ENCODE measurements around the gene CYB5R2.

CYB5R2 gene

DNA sequence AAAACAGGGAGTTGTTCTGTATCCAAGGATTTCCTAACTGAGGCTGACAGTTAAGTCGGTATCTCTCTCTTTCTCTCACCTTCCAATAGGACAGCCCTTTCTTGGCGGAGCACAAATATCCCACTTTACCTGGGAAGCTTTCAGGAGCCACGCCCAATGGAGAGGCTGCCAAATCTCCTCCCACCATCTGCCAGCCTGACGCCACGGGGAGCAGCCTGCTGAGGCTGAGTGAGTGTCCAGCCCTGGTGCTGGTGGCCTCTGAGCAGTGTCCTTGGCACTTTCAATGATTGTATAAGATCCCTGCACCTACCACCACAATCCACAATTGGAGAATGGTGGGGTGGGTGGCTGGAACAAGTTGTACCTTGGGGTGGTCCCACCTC, 33.7 kb downstream of the CYB5R2 start:
- FAIRE-seq (no peak), DNase-seq (ENCODE audit: insufficient read length, low spot score) (no peak)

DNA sequence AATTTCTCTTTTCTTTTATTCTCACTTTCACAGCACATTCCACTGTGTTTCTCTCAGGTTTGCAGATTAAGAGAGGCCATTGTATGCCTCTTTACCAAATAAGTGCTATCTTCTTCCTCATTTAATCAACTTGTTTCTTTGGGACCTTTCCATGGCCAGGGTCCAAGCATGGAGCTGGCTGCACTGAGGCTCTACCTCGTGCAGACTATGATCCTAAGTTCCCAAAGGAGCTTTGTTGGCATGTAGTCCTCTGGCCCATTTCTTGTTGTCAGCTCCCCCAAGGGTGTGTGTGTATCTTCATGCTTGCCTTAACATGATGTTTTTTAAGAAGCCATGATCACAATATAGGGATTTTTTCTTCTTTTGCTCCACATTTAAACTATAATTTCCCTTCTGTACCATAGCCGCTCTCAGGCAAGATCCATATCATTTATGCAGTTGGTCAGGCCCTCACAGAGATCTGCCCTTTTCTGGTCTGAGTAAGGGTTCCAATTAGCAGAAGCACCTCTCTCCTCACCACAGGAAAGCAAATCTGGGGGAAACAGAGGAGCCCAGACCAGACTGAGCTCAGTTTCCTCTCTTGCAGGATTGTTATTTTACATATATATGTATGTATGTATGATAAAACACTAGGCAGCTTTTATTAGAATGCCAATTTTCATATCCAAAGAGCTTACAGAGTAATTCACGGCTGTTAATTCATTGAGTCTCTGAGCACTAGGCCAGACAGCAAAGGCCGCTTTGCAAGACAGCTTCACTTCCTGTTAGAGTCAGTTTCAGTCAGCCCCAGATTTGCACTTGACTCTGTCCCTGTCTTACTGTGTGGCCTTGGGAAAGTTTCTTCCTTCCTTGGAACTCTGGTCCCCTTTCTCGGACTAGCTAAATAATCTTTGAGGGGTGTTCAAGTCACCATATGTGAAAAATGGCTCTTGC, 34.3 kb downstream of the CYB5R2 start:
- FAIRE-seq (peak; percentile 64), DNase-seq (ENCODE audit: insufficient read length, low spot score) (peak; percentile 13)

DNA sequence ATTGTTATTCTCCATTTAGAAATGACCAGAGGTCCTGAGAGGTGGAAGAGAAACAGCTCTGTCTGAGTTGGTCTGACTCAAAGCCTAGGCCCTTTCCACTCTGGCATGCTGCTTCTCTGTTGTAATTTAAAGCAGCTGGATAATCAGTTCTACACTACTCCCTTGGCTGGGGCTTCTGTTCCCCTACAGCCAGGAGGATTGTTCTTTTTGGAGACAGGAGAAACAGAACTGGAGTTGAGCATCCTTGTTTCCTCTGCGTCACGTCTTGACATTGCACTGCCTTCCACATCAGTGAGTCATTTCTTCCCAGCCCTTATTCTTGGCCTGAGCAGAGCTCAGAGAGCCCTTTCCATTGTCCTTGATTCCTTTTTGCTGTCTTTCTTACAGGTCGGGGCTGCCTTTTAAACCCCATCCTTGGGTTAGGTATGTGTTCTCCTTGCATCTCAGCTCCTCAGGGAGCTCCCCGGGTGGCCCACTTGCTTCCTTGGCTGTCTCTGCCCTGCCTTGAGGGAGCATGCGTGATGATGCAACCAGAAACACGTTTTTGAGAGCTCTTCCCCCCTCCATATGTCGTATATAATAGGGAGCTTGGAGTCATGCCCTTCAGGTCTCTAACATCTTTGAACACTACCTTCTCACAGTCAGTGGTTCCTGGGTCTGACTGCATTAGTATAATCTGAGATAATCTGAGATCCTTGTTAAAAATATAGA, 35.7 kb downstream of the CYB5R2 start:
- no peak for DNase-seq (ENCODE audit: insufficient read length, low spot score)
- no peak for FAIRE-seq

DNA sequence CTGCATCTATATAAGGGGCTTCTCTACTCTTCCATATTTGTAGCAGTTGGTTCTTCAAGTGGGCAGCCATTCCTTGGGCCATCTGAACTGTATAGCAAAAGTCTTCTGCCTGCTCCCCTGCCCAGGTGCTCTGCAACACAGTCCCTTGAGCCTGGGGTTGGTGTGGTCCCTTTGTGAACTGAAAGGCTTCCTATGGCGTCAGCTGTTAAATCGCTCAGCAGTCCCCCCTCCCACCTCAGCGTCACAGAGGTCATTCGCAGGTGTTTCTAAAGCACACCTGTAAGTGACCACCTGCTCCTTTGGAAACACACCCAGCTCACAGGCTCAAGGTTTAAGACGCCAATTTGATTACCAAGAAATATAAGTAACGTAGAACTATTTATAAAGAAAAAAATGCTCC, 37.0 kb downstream of the CYB5R2 start:
- DNase-seq (ENCODE audit: insufficient read length, low spot score) (no peak), FAIRE-seq (no peak)

DNA sequence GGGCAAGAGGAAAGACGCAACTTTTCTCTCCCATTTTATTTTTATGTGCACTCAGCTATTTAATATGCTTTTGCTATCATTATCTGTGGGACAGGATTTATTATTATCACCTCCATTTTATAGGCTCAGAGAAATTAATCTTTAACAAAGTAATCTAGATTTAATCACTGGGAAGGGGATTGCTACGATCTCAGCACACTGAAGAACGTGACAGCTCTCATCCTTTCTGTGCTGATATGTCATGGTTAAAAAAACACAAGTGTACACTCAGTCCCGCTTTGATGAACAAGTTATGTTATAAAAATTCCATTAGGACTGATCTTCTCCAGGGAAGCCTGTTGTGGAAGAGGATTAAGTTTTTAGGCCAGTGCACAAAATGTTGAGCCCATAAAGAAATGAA, 37.6 kb downstream of the CYB5R2 start:
- FAIRE-seq: no peak

DNA sequence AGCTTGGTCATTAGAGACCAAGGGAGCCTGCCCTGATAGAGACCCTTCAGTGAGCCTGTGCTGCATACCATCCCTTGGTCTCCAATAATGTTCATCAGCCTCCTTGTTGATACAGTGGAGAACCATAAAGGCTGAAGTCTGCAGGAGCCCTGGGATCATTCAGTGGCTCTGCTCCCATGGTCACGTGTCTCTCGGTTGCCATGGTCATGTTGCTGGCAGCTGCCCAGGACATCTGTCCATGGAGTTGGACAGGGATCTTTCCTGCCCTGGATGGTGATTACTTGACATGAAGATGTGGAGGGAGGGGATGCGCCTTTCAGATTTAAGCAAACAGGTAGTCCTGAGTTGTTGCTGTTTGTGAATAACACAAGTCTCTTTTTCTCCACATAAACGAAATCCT, 38.2 kb downstream of the CYB5R2 start:
- no peak for FAIRE-seq
- DNase-seq (ENCODE audit: insufficient read length, low spot score): no peak

More for the DNA sequence above, 37.6 kb downstream of the CYB5R2 start:
- no peak for DNase-seq (ENCODE audit: insufficient read length, low spot score)

DNA sequence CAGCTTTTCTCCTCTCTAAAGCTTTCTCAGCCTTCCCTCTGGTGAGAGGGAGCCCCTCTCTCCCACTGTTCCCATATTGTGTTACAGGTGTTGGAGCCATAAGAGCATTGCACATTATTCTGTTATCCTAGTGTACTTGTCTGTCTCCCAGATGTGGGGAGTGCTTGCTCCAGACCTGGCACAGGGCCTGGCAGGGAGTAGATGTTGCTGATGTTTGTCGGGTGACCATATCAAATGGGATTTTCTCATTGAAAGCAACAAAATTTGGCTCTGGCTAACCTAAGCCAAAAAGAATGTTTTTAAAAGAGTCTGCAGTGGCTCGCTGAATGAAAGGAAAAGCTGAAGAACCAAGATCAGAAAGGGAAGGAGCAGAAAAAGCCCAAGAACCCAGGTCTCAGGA, 41.1 kb downstream of the CYB5R2 start:
- no peak for DNase-seq (ENCODE audit: insufficient read length, low spot score)
- FAIRE-seq: no peak

DNA sequence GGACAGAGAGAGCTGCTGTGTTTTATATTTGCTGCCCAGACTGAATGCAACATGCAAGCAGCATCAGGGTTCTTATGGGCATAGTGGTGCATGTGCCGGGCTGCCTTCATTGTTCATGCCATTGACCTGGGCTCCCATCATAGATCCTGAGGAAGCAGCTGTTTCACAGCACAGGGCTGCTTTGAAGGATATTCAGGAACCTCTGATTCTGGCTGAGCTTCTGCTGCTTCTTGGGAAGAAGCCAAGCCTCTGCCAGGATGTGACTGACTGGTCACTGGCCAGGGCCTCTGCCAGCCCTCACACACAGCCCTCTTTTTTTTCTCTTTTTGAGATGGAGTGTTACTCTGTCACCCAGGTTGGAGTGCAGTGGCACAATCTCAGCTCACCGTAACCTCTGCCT, 43.3 kb downstream of the CYB5R2 start:
- FAIRE-seq: no peak
- no peak for DNase-seq (ENCODE audit: insufficient read length, low spot score)

DNA sequence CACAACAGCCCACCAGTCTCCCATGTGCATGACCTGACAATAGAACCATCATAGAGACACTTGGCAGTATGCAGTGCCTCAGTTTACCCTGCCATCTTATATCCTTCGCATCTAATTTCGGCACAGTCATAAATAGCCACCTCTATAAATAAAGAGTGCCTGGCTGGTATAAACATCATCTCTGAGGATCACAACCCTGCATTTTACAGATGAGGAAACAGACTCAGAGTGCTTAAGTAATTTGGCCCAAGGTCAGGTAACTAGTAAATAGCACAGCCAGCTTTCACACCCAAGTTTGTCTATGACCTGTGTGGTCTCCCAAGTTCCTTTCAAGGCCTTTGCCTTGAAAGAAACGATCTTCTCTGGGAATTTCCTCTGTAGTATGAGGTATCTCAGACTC, 44.6 kb downstream of the CYB5R2 start:
- DNase-seq (ENCODE audit: insufficient read length, low spot score): no peak
- no peak for FAIRE-seq

DNA sequence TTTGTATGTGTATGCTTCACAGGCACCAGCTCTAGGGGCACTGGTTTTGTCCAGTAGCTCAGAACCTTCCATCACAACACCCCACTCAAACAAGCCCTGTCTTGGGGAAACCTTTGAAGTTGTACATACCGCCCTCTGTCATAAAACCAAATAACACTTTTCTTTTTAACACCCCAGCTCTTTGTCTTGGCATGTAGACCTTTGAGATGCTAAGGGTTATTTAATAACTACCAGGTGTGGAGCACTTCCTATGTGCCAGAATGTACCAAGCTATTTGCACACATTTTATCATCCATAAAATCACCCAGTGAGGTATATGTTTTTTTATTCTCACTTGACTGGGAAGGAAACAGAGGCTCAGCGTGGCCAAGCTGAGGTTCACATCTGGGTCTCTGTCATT, 50.6 kb downstream of the CYB5R2 start:
- no peak for FAIRE-seq
- DNase-seq (ENCODE audit: insufficient read length, low spot score): no peak

DNA sequence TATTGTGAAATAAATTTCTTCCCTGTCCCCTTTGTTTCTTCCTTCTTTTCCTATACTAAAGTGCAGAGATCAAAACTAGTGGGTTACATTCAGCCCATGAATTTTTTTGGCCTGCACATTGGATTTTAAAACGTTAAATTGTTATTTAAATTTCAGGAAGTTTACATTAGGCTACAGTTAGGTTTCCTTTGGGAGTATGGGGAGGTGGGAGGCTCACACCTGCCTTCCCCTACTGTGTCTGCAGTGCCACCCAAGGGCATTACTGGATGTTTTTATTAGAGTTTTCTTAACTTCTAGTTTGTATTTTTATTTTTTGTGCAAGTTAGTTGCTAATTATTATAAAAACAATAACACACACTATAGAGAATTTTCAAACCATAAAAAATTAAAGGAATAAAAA, 51.7 kb downstream of the CYB5R2 start:
- DNase-seq (ENCODE audit: insufficient read length, low spot score) (no peak), FAIRE-seq (no peak)

DNA sequence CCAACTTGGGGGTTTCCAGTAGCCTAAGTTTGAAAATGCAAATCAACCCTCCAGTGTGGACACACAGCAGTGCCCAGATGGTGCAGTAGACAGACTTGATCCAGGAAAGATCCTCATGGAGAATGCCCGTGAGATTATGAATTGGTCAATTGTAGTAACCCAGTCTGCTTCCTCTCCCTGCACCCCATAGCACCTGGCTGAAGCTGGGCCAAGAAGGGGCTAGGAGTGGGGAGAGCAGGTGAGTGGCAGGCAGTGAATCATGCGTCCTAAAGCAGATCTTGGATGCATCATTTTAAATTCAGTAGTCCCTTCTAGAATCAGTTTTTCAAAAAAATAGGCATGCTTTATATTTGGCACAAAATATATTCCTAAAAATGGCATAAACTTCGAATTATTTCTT, 52.2 kb downstream of the CYB5R2 start:
- DNase-seq (ENCODE audit: insufficient read length, low spot score) (no peak), FAIRE-seq (no peak)

DNA sequence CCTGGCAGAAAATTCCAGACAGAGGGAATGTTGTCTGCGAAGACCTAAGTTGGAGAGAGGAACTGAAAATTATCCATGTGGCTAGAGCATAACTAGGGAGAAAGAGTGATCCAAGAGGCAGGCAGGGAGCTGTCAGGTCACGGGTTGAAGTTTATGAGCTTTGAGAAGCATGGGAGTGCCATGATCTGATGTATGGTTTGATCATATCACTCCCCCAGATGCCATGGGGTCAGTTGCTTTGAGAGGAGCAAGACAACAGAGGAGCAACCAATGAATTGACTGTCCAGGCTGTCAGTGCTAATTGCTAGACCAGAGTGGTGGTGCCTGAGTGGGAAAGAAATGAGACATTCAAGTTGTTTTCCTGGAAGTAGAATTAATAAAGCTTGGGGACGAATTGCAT, 54.0 kb downstream of the CYB5R2 start:
- FAIRE-seq (no peak), DNase-seq (ENCODE audit: insufficient read length, low spot score) (no peak)

DNA sequence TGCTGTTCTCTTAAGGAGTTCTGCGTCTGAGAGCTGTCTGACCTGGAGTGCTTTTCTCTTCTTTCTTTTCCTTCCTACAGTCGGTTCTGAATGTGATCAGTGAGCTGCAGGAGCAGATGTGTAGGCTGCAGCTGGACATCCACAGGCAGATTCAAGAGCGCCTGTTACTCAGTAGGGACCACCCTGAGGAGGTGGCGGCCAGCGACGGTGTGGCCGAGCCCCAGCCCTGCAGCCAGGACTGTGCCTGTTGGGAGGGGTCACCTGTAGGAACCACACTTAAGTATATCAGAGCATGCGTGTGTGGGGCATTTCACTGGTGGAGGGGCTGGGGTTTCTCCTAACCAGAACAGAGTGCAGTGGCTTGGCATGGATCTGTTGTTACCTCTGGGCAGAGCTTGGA, 56.3 kb downstream of the CYB5R2 start:
- no peak for FAIRE-seq
- DNase-seq (ENCODE audit: insufficient read length, low spot score): no peak

Data from GM19239 (cell line).